Thyroid gland (tissue), 4 donors: Measurements from ENCODE around the gene DMD. TPM values are rescaled to one million over a fixed set of nuclear protein-coding genes. Genes with fewer than 3 reads are reported as not detected.

ENCODE experiments used
- DNase-seq, 2 donors: peaks; one replicate each; pipeline ENCODE4 v3.0.0-alpha.2; 2019
- H3K27ac ChIP-seq, 3 donors: fragments of 200-600 bp; sonication (generic); 1 replicate in 2 of 3; 2 replicates in 1 of 3; pipeline ENCODE4 v1.5.1; 2016 to 2019; ENCODE audit warnings: mild to moderate bottlenecking in 1 of 3, moderate library complexity in 1 of 3
- H3K27me3 ChIP-seq: fragments of 200-600 bp; sonication (generic); one replicate; pipeline ENCODE4 v1.5.1; 2019
- H3K36me3 ChIP-seq, 2 donors: fragments of 200-600 bp; sonication (generic); one replicate each; pipeline ENCODE4 v1.5.1; 2016 to 2019
- H3K4me1 ChIP-seq, 2 donors: fragments of 200-600 bp; sonication (generic); one replicate each; pipeline ENCODE4 v1.5.1; 2017 to 2019
- H3K4me3 ChIP-seq, 3 donors: fragments of 200-600 bp; sonication (generic); replicated peaks in 1 of 3; 1 replicate in 2 of 3; 2 replicates in 1 of 3; pipeline ENCODE4 v1.5.1; 2016; ENCODE audit warnings: mild to moderate bottlenecking in 1 of 3
- H3K9me3 ChIP-seq: fragments of 200-600 bp; sonication (generic); one replicate; pipeline ENCODE4 v1.5.1; 2017
- POLR2A ChIP-seq, 2 donors: fragments of 450-650 bp; IDR thresholded peaks; one replicate each; pipeline ENCODE4 v1.6.1; 2017; ENCODE audit warnings: antibody characterized with exemption in 2 of 2, mild to moderate bottlenecking in 2 of 2, moderate library complexity in 1 of 2
- WGBS, 2 donors: methylation state at CpG; one replicate each; pipeline ENCODE4 v1.1.5; 2017; 5-methylcytosine and 5-hydroxymethylcytosine counted together
- intact Hi-C: fragments of 100-400 bp; cut with DNase I; formaldehyde crosslinking; loops from one replicate; pipeline ENCODE4 v1.15.1; 2023
- total RNA-seq, 4 donors: library from RNA; depleted of rRNA; stranded (reverse); fragments of >200 nt; gene quantifications; one replicate each; pipeline ENCODE4 v1.2.3, GENCODE V29; 2016
- TF ChIP-seq, protein P1 (sequence below), 6 experiments: fragments of 200-600 bp in 3 of 6; fragments of 450-650 bp in 3 of 6; sonication (generic) in 3 of 6; IDR thresholded peaks; one replicate each; pipeline ENCODE4 v1.5.1; 2016 to 2019; ENCODE audit warnings: antibody characterized with exemption in 6 of 6, mild to moderate bottlenecking in 2 of 6, inconsistent platforms in 1 of 6, moderate library complexity in 1 of 6

DMD gene
- total RNA-seq, 4 donors from 2014 or later = 16.5 to 24.0 (median 21.7) TPM

- H3K27ac ChIP-seq = no peak overlapping the region
- 40 to 61% methylated on average over 4 of the region's 4 CpGs for WGBS, 2 donors
- H3K36me3 ChIP-seq = no peaks in the 10 kb centered on the region
- no peak for DNase-seq
- H3K9me3 ChIP-seq = no peaks in the 10 kb centered on the region
- intact Hi-C loops = no loop called here
- no peak overlapping the region for H3K4me3 ChIP-seq
- H3K27me3 ChIP-seq = no peaks in the 10 kb centered on the region
- no peaks in the 10 kb centered on the region for H3K4me1 ChIP-seq
- TF ChIP-seq, protein P1, sequence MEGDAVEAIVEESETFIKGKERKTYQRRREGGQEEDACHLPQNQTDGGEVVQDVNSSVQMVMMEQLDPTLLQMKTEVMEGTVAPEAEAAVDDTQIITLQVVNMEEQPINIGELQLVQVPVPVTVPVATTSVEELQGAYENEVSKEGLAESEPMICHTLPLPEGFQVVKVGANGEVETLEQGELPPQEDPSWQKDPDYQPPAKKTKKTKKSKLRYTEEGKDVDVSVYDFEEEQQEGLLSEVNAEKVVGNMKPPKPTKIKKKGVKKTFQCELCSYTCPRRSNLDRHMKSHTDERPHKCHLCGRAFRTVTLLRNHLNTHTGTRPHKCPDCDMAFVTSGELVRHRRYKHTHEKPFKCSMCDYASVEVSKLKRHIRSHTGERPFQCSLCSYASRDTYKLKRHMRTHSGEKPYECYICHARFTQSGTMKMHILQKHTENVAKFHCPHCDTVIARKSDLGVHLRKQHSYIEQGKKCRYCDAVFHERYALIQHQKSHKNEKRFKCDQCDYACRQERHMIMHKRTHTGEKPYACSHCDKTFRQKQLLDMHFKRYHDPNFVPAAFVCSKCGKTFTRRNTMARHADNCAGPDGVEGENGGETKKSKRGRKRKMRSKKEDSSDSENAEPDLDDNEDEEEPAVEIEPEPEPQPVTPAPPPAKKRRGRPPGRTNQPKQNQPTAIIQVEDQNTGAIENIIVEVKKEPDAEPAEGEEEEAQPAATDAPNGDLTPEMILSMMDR (IDR thresholded peaks at IDR 0.05) = no peak
- no peak for TF ChIP-seq POLR2A (IDR thresholded peaks at IDR 0.05)
Measured at GRCh38 chrX:31464306-31464915, 1746.9 kb downstream of the DMD start.

GRCh38 chrX:31461266-31461665 is 1750.1 kb downstream of the DMD start:
- H3K36me3 ChIP-seq = no peaks in the 10 kb centered on the region
- no peaks in the 10 kb centered on the region for H3K27me3 ChIP-seq
- no peaks in the 10 kb centered on the region for H3K4me1 ChIP-seq
- TF ChIP-seq, protein P1 (IDR thresholded peaks at IDR 0.05) = no peak
- TF ChIP-seq POLR2A (IDR thresholded peaks at IDR 0.05) = no peak
- H3K9me3 ChIP-seq = no peaks in the 10 kb centered on the region
- no peak overlapping the region for H3K27ac ChIP-seq
- DNase-seq = no peak
- intact Hi-C loops = no loop called here
- H3K4me3 ChIP-seq = no peak overlapping the region

GRCh38 chrX:31459361-31459760 is 1752.0 kb downstream of the DMD start:
- intact Hi-C loops = no loop called here
- DNase-seq = no peak
- no peak overlapping the region for H3K27ac ChIP-seq
- H3K9me3 ChIP-seq = no peaks in the 10 kb centered on the region
- no peaks in the 10 kb centered on the region for H3K36me3 ChIP-seq
- H3K4me3 ChIP-seq = no peak overlapping the region
- no peaks in the 10 kb centered on the region for H3K27me3 ChIP-seq
- no peaks in the 10 kb centered on the region for H3K4me1 ChIP-seq
- 86 to 87% methylated on average over 5 of the region's 5 CpGs for WGBS, 2 donors
- TF ChIP-seq, protein P1 (IDR thresholded peaks at IDR 0.05) = no peak
- no peak for TF ChIP-seq POLR2A (IDR thresholded peaks at IDR 0.05)

DNA sequence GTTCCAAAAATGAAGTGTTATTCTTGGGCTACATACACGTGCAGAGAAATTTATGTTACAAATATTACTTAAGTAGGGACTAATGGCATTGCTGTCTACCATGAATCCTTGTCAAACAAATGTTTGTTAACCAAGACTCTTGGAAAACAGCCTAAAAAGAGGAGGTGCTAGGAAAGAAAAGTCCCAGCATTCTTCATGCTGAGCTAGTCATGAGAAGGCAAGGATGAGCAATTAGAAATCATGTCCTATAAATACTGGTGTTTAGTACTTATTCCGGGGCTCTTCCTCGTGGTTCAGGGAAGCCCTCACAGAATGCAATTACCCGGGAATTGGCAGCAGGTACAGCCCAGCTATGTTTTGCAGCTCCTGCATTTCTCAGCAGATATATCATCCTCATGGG is 1761.4 kb downstream of the DMD start:
- no peaks in the 10 kb centered on the region for H3K4me1 ChIP-seq
- no peaks in the 10 kb centered on the region for H3K27me3 ChIP-seq
- no peaks in the 10 kb centered on the region for H3K36me3 ChIP-seq
- no peak overlapping the region for H3K4me3 ChIP-seq
- WGBS, 2 donors = 62 to 68% methylated on average over 3 to 4 of the region's 4 CpGs
- no peaks in the 10 kb centered on the region for H3K9me3 ChIP-seq
- intact Hi-C loops = no loop called here
- DNase-seq = no peak
- no peak overlapping the region for H3K27ac ChIP-seq
- TF ChIP-seq, protein P1 (IDR thresholded peaks at IDR 0.05) = no peak
- no peak for TF ChIP-seq POLR2A (IDR thresholded peaks at IDR 0.05)

GRCh38 chrX:31449081-31449480 is 1762.3 kb downstream of the DMD start:
- Histone ChIP-seq H3K9me3 (no peaks in the 10 kb centered on the region), H3K4me3 (no peak overlapping the region), H3K4me1 (no peaks in the 10 kb centered on the region), H3K36me3 (no peaks in the 10 kb centered on the region), H3K27me3 (no peaks in the 10 kb centered on the region), H3K27ac (no peak overlapping the region)
- 78 to 83% methylated on average over 3 of the region's 3 CpGs for WGBS, 2 donors
- intact Hi-C loops = no loop called here
- no peak for DNase-seq
- no peak for TF ChIP-seq POLR2A (IDR thresholded peaks at IDR 0.05)
- TF ChIP-seq, protein P1 (IDR thresholded peaks at IDR 0.05) = no peak
